ENCODE results near the gene PIK3R5.

PIK3R5 gene

DNA sequence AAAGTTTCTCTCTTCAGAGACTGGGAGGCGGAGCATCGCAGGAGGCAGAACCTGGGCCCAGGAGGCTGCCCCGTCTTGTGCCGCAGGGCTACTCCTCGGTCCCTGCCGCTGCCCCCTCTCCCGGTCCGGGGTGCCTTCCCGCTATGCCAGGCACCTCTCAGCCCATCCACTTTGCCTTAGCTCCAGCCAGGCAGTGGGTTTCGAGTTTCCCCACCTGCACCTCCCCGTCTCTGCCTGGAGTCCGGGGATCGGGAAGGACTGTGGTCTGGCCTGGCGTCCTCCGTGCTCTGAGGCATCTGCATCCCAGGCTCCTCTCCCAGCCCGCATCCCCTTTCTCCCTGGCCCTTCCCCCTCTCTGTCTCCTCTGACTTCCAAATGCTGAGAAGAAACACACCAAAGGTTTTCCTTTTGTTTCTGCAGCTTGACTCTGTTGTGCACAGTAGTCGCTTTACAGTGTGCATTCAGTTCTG, 71.3 kb downstream of the PIK3R5 start:
- no peak for DNase-seq

DNA sequence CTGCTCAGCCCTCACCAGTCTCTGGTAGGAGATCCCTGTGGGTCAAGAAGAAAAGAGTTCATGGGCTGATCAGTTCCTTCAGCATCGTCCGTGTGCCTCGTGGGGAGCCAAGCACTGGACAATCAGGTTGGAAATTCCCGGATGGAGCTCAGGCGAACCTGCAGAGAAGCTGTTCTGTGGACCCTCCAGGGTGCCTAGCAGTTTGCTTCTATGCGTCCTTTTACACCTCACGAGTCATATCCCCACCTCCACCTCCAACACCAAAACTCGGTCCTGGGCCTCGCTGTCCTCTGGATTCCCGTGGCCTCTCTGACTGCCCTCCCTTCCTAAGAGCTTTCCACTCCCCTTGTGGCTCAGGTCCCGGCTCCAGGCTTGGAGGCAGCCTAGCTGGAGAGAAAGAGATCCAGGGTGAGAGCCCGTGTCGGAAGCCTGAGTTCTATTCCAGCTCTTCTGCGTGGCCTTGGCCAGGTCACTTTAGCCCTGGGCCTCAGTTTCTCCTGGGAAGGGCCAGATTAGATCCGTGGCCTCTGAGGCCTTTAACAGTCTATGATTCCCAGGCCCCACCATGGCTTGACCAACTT, 71.8 kb downstream of the PIK3R5 start:
- DNase-seq, result no peak

DNA sequence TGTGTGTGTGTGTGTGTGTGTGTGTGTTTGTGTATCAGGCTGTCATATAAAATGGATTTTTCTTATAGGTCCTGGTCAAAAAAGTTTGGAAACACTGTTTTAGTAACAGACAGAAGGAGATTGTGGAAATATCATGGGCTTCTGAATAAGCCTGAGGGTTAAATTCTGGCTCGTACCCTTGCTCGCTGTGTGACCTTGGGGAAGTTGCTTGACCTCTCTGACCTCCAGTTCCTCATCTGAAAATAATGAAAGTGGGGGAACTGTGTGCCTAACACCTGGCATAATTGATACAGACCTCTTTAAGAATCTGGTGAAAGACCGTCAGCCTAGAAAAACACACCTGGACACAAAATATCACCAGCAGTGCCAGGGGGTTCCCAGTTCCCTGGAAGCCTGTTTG, 72.4 kb downstream of the PIK3R5 start:
- DNase-seq, result no peak

DNA sequence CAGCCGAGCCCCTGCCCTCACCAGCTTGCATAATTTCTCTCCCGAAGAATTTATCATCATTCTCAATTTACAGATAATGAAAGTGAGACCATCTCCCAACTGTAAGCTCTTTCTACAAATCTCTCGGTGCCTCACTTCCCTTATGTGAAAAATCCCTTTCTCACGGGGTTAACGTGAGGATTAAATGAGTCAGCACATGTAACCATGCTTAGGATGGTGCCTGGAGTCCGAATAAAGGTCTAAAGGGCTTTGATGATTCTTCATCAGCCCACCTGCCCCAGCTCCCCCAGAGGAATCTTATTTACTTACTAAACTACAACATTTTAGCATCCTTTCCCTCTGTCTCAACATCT, 73.2 kb downstream of the PIK3R5 start:
- no peak for DNase-seq

DNA sequence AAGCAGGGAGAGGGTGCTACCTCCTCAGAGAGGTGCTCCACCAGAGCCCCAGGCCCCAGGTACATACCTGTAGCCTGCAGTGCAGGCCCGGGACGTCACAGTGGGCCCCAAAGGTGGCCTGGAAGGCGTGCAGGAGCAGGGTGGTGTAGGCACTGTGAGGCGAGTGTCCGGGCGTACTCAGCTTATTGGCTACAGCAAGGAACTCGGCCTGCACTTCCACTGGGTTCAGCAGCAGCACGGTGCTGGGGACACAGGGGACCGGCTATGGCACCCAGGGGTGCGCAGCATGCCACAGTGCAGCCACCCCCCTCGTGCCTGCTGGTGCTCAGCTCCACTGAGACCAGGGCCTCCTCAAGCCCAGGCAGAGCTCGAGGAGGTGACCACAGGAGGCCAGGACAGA, 74.8 kb downstream of the PIK3R5 start:
- DNase-seq, result no peak

DNA sequence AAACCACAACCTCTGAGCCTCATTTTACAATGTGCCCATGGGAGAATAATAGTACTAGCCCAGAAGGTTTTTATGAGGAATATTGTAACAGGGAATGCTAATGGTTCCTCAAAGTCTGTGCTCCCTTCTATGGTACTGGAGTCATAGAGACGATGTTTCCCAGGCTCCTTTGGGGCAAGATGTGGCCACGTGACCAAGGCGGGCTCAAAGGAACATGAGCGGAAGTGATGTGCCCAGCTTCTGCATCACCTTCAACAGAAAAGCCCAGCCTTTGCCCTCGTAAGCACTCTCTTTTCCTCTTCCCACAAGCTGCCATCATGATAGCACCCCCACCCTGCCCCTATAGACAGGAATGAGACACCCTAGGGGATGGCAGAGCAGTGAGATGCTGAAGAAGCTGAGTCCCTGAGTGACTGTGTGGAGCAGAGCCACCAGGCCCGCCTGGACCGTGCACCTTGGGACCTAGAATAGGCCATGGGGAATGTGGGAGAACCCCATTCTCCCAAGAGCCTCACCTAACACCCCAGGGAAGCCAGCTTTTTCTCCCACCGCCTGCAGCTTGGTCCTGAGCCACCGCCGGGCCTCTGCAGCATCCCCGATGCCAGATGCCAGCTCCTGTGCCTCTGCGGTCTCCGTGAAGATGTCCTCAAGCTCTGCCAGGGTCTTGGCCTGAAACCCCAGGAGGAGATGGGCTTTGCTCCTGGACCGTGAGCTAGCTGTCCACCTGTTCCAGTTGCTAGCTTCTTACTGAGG, 75.9 kb downstream of the PIK3R5 start:
- DNase-seq, result no peak

DNA sequence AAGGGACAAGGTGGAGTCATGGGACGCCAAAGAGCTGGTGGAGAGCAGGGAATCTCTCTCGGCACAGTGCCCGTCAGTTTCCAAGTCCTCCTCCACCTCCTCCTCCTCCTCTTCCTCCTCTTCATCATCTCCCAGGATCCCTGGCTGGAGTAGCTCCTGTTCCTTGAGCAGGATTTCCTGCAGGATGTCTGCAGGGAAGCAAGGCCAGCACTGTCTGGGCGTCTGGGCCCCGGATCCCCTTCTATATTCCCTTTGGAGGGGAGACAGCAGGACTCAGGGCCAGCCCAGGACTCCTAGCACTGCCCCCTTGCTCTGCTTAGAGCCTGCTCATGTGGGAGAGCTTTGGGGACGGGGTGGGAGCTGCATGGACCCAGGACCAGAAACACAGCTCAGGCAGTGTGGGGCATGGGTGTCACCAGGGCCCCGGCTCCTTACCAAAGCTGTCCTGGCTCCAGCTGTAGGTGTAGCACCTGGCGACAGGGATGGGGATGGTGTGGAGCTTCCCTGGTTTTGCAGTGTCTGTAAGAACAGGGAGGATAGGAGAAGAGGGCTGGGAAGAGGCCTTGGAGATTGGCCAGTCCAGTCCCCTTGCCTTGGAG, 76.7 kb downstream of the PIK3R5 start:
- no peak for DNase-seq

DNA sequence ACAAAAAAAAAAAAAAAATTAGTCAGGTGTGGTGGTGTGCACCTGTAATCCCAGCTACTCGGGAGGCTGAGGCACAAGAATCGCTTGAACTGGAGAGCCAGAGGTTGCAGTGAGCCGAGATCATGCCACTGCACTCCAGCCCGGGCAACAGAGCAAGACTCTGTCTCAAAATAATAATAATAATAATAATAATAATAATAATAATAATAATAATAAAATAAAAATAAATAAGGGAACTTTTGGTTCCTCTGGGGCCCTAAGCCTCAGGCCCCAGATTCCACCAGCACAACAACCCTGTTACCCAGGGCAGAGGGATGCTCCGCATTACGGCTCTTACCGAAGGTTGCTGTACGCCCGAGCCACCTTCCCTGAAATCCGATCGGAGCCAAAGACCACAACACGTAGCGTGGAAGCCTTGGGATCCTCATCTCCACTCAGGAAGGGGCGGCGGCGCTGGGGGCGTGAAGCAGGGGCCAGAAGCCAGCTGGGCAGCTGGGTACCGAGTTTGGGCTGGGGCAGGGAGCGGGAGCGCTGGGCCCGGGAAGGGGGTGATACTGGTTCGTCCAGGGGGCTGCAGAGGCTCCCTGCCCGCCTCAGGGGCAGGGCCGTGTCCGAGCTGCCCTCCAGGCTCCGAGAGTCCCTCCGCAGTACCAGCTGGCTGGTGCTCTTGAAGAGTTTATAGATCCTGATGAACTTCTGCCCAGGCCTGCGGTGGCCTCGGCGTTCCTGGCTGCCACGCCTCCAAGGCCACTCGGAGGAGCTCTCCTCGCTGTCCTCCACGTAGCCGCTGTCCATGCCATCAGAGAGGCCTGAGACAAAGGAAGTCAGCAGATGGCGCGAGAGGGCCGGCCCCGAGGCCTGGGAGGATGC, 77.4 kb downstream of the PIK3R5 start:
- no peak for DNase-seq

DNA sequence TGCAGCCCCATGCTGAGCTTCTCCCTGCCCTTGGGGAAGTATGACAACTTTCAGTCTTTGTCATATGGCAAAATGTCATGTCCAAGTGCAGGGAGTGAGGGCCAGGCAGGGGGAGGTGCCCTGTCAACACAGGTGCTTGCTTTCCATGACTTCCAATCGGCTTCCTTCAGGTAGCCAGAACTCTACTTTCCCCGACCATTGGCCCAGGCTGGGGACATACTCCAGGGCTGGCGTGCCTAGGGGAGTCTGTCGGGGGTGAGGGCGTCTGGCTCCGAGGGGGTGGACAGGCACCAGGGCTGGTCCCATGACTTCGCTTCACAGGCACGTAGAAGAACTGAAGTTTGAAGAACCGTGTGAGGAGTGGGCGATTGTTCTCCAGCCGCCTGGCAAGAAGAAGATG, 78.2 kb downstream of the PIK3R5 start:
- DNase-seq, result no peak

DNA sequence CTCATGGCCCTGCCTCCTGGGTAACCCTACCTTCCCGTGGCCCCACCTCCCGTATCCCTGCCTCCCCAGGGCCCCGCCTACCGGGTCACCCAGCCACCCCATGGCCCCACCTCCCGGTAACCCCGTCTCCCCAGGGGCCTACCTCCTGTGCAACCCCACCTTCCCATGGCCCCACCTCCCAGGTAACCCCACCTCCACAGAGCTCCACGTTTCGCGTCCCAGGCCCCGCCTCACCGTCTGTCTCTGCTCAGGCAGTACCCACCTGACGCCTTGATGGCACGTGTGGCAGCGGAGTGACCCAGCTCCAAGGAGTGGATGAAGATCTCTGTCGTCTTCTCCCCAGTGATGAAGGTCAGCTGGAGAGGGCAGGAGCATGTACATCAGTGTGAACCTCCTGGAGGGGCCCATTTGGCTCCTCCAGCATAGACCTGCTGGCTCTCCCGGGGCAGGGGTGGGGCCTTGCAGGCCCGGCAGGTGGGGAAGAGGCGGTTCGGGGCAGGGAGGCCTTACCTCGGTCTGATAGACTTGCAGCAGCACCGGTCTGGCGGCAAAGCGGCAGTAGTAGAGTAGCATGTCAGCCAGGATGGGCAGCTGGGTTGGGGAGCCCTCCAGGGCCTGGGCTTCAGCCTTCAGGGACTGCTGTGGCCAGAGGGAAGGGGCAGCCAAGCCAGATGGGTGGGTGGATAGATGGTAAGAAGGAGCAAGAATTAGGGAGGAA, 79.4 kb downstream of the PIK3R5 start:
- no peak for DNase-seq

DNA sequence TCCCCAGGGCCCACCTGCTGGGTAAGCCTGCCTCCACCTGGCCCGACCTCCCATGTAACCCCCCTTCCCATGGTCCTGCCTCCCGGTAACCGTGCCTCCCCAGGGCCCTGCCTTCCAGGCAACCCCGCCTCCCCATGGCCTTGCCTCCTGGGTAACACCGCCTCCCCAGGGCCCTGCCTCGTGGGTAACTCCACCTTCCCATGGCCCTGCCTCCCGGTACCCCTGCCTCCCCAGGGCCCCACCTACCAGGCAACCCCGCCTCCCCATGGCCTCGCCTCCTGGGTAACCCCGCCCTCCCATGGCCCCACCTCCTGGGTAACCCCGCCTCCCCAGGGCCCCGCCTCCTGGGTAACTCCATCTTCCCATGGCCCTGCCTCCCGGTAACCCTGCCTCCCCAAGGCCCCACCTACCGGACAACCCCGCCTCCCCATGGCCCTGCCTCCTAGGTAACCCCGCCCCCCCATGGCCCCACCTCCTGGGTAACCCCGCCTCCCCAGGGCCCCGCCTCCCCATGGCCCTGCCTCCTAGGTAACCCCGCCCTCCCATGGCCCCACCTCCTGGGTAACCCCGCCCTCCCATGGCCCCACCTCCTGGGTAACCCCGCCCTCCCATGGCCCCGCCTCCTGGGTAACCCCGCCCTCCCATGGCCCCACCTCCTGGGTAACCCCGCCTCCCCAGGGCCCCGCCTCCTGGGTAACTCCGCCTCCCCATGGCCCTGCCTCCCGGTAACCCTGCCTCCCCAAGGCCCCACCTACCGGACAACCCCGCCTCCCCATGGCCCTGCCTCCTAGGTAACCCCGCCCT, 80.1 kb downstream of the PIK3R5 start:
- peak; percentile 64 for DNase-seq

DNA sequence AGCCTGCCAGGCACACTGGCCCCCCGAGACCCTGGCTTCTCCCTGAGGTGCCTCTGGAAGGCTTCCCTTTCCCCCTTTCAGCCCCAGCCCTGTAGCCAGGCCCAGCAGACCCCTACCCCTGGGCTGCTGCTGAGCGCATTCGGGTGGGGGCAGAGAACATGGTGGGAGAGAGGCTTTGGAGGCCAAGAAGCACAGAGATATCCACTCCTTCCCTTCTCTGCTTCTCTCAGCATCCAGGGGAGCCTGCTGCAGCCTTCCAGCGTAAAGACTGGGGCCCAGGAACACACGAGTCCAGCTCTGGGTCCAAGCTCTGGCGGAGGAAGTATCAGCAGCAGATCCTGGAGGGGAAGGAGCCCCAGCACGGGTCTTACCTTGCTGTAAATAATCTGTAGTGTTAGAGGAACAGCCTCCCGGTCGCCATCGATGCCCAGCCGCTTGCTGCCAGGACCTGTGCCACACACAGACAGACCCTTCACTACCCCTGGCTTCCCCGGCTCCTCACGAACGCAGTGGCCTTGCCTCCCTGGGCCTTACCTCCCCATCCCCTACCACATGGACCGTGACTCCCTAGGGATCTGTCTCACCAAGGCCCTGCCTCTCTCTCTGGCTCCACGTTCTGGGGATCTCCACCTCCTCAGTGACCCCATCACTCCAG, 81.0 kb downstream of the PIK3R5 start:
- DNase-seq, result no peak

DNA sequence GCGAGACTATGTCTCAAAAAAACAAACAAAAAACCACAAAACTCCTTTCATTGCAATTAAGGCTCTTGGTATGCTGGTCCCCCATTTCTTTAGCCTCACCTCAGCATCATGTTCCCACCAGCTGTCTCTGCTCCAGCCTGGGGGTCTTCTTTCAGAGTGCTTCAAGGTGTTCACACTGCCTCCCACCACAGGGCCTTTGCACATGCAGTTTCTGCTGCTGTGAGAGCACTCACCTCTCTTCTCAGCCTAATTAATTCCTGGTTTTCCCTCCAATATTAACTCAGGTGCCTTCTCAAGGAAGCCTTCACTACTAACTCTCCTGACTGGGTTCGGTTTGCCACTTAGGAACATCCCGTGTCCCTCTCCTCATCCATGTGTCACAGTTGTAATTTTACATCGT, 82.2 kb downstream of the PIK3R5 start:
- DNase-seq, result no peak

DNA sequence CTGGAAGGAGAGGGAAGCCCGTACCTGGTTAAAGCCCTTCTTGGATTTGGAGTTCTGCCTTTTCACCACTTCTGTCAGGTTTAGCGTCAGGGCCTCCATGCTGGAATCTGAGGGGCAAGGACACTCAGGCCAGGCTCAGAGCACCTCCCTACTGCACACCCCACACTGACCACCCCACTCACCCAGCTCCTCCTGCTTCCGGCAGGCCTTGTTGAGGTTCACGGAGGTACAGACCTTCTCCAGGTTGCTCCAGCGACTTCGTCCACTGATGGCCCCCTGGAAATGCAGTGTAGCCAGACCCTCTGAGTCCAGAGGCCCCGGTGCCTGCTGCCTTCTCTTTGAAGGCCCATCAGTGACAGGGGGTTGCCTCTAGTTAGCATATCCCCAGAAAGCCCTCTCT, 83.9 kb downstream of the PIK3R5 start:
- no peak for DNase-seq

DNA sequence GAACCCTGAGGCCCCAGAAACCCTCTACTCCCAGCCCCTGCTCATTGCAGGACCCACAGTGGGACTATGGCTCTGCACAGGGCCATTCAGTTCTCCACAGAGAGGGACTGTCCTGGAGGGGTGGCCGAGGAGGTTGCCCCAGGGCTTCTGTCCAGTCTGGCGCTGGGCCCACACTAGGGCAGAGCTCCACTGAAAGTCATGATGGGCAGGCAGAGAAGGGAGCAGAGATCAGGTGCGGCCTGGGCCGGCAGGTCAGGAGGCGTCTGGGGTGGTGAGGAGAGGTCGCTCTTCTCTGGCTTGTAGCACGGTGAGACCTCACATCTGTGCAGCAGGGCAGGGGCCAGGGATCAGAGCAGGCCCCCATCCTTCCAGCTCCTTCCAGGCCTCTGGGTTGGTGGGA, 85.0 kb downstream of the PIK3R5 start:
- no peak for DNase-seq

DNA sequence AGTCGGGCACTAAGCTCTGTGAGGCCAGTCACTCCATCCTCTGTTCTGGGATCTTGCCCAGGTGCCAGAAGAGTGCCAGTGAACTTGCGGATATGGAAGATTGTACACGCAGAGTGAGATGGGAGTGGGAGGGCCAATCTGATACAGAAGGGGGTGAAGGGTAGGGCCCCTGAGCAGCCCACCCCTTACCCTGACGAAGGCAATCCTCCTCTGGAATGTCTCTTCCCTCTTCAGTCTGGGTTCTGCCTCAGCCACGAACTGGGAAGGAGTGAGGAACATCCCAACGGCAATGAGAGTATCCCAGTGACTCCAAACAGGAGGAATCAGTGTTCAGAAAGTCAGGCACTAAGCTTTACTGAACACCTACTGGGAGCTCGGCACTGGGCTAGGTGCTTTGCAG, 86.1 kb downstream of the PIK3R5 start:
- DNase-seq, result no peak

DNA sequence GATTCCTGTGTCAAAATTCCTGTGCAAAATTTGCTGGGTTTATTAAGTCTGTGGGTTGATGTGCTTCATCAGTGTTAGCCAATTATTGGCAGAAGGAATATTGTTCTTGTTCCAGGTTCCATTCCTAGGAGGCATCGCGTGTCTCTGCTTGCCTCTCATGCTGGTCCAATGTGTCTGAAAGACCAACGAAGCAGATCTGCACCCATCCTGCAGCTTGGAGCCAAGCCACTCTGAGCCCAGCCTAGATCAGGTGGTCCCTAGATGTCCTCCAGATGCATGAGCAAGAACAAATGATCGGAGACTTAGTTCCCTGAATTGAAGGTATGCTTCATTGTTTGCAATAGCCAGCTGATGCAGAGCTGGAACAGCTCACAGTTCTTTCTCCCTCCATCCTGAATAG, 87.5 kb downstream of the PIK3R5 start:
- no peak for DNase-seq

DNA sequence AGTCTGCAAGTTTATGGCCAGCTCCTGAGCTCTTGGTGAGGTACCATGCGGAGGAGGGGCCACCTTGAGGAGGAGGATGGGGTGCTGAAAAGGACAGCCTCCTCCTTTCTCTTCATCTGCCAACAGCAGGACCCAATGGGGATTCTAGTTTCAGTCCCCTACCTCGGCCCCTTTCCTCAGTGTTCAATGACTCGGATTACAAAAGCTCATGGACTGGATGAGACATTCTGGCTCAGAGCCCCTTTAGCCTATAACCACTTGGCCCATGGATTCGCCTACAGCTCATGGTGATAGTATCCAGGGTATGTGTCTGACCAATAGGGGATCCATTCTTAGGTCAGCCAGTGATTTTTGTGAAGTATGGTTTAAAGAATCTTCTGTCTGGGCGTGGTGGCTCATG, 89.5 kb downstream of the PIK3R5 start:
- no peak for DNase-seq

DNA sequence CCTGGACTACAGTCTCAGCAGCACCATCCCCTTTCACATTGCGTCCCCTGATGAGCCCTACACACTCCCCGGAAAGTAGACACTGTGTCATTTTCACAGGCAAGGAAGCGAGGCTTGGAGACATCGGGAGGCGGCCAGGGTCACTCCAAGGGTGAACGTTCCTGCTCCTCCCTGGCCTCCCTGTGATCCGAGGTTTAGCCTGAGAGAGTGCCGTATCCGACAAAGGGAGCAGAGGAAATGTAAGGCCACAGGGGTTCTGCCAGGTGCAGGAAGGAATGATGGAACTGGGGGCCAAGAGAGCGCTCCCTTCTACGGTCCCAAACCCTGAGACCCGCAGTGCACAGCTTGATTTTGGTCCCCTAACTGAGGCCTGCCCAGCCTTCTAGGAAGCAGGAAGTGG, 90.1 kb downstream of the PIK3R5 start:
- DNase-seq, result no peak

DNA sequence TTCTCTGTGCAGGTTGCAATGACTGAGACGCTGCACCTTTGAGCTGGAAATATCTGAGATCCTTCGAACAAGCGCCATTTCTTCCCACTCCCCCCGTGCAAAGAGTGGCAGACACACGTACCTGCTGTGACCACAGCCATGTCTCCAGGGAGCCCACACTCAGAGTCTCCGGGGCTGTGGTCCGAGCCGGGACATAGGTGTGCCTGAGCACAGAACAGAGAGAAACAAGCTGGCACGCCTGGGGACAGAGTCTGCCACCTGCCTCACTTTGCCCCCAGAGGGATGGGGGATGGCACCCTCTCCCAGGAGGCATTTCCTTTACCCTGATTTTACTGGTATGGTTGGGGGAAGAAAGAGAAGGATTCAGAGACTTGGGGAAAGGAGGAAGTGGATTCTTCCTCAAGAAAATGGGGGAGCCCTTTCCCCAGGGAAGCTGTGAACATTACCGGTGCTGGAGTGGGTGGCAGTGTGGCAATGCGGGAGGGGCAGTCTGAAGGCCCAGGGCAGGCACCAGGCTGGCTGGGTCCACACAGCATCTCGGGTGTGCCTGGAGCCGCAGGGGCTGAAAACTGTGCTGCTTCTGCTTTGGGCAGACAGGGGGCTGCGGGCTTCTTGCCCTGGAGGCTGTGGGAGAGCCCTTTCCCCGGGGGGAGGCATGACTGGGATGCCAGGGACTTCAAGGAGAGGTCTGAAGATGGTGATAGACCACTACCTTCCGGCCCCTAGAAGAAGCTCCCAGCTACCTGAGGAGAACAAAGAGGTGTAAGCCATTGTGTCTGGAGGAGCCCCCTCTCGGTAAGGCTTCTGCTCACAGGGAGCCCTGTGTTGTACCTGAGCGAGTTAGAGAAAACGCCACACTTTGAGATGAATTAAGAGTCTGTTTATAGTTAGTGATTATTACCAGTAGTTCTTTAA, 91.4 kb downstream of the PIK3R5 start:
- DNase-seq, result no peak

Data from activated gamma-delta T cell treated with Interleukin-2 at 50 U/mL for 16 hours (primary cell).